HEK293T (cell line): ENCODE data around the gene STT3A.
A peak's percentile ranks its signal among the peaks of the same experiment; 100 is the strongest.

Source experiments
- CTCF ChIA-PET: fragments of 350-600 bp; formaldehyde crosslinking; extraction: SDS; loops from one replicate; lab custom pipeline; 2021; ENCODE audit warnings: antibody characterized with exemption, inconsistent platforms; lab: Yijun Ruan, JAX
- POLR2A ChIA-PET: fragments of 350-600 bp; formaldehyde crosslinking; extraction: SDS; loops from one replicate; lab custom pipeline; 2020; ENCODE audit warnings: antibody characterized with exemption, inconsistent platforms; lab: Yijun Ruan, JAX
- DNase-seq: peaks from one replicate; pipeline ENCODE4 v3.0.0; 2012; ENCODE audit warnings: mixed read lengths; ENCODE audit errors: extremely low spot score
- ARNT ChIP-seq: fragments of 450-650 bp; IDR thresholded peaks from 2 replicates; pipeline ENCODE4 v1.6.1; 2017; ENCODE audit warnings: mild to moderate bottlenecking
- BHLHE40 ChIP-seq: fragments of 450-650 bp; IDR thresholded peaks from 2 replicates; pipeline ENCODE4 v1.6.1; 2016; ENCODE audit warnings: mild to moderate bottlenecking, moderate library complexity, borderline replicate concordance
- CTBP1 ChIP-seq: fragments of 450-650 bp; IDR thresholded peaks from 2 replicates; pipeline ENCODE4 v1.6.1; 2016; ENCODE audit warnings: borderline replicate concordance
- ELF4 ChIP-seq: fragments of 450-650 bp; IDR thresholded peaks from 2 replicates; pipeline ENCODE4 v1.6.1; 2017; ENCODE audit warnings: antibody characterized with exemption
- FOXA1 ChIP-seq: fragments of 450-650 bp; IDR thresholded peaks from 2 replicates; pipeline ENCODE4 v1.6.1; 2016; ENCODE audit warnings: mild to moderate bottlenecking
- FOXK2 ChIP-seq: fragments of 450-650 bp; IDR thresholded peaks from 2 replicates; pipeline ENCODE4 v1.6.1; 2016; ENCODE audit warnings: mild to moderate bottlenecking
- FOXM1 ChIP-seq: fragments of 450-650 bp; IDR thresholded peaks from 2 replicates; pipeline ENCODE4 v1.6.1; 2017; ENCODE audit warnings: mild to moderate bottlenecking, borderline replicate concordance
- HDGF ChIP-seq: fragments of 450-650 bp; IDR thresholded peaks from 2 replicates; pipeline ENCODE4 v1.6.1; 2017; ENCODE audit warnings: antibody characterized with exemption, borderline replicate concordance
- L3MBTL2 ChIP-seq: fragments of 450-650 bp; conservative IDR thresholded peaks from 2 replicates; pipeline ENCODE4 v1.6.1; 2016; ENCODE audit warnings: mild to moderate bottlenecking
- LEF1 ChIP-seq: fragments of 450-650 bp; IDR thresholded peaks from 2 replicates; pipeline ENCODE4 v1.6.1; 2017; ENCODE audit warnings: mild to moderate bottlenecking, borderline replicate concordance
- NFRKB ChIP-seq: fragments of 450-650 bp; IDR thresholded peaks from 2 replicates; pipeline ENCODE4 v1.6.1; 2016; ENCODE audit warnings: mild to moderate bottlenecking, moderate library complexity
- PKNOX1 ChIP-seq: fragments of 450-650 bp; IDR thresholded peaks from 2 replicates; pipeline ENCODE4 v1.6.1; 2016
- SP1 ChIP-seq: fragments of 450-650 bp; IDR thresholded peaks from 2 replicates; pipeline ENCODE4 v1.6.1; 2017
- SUZ12 ChIP-seq: fragments of 450-650 bp; IDR thresholded peaks from 2 replicates; pipeline ENCODE4 v1.6.1; 2016; ENCODE audit warnings: mild to moderate bottlenecking
- TARDBP ChIP-seq: fragments of 450-650 bp; IDR thresholded peaks from 2 replicates; pipeline ENCODE4 v1.6.1; 2016
- ZNF384 ChIP-seq: fragments of 450-650 bp; IDR thresholded peaks from 2 replicates; pipeline ENCODE4 v1.6.1; 2016

The STT3A gene

GRCh38 chr11:125592305-125593113 is at the start of gene STT3A:
STT3A (plus strand) TSS chr11:125592852; CDS start chr11:125595916, 3,064 bp downstream.
- ChIA-PET POLR2A (interaction anchor here (0.6 to 3.9 kb wide), 7 partner anchors 9 to 33 kb away, joined by 3 to 22 read pairs (median 4); partner anchors contain the start of genes CHEK1 and EI24), CTCF (no interaction called here)
- no peak for TF ChIP-seq FOXM1
- TF ChIP-seq L3MBTL2 = peak; percentile 83
- peak; percentile 100 for TF ChIP-seq PKNOX1
- DNase-seq = peak; percentile 95

GRCh38 chr11:125550780-125551179 is 41.9 kb upstream of the STT3A start:
- CTCF ChIA-PET = no interaction called here
- no peak for TF ChIP-seq L3MBTL2
- TF ChIP-seq ELF4 = no peak
- no peak for TF ChIP-seq BHLHE40
- no peak for TF ChIP-seq FOXK2
- TF ChIP-seq FOXA1 = no peak
- no peak for TF ChIP-seq PKNOX1
- TF ChIP-seq HDGF = no peak
- no peak for TF ChIP-seq FOXM1
- TF ChIP-seq SUZ12 = no peak
- no peak for TF ChIP-seq ZNF384
- POLR2A ChIA-PET = no interaction called here
- DNase-seq = no peak

- CTCF ChIA-PET = no interaction called here
- DNase-seq = no peak
- POLR2A ChIA-PET = no interaction called here
- TF ChIP-seq FOXK2 = no peak
- TF ChIP-seq SUZ12 = no peak
- TF ChIP-seq NFRKB = no peak
- no peak for TF ChIP-seq SP1
- no peak for TF ChIP-seq ELF4
- no peak for TF ChIP-seq FOXA1
- TF ChIP-seq CTBP1 = no peak
- no peak for TF ChIP-seq L3MBTL2
- no peak for TF ChIP-seq TARDBP
- TF ChIP-seq BHLHE40 = no peak
- no peak for TF ChIP-seq HDGF
- TF ChIP-seq ARNT = no peak
- TF ChIP-seq ZNF384 = no peak
- TF ChIP-seq LEF1 = no peak
- no peak for TF ChIP-seq PKNOX1
Measured at GRCh38 chr11:125551835-125552342, 40.8 kb upstream of the STT3A start.

GRCh38 chr11:125552927-125553326 is 39.7 kb upstream of the STT3A start:
- POLR2A ChIA-PET = interaction anchor here (1.1 kb wide), 1 partner anchor 17 kb away, joined by 3 read pairs; the partner anchor contains the start of gene EI24
- TF ChIP-seq ZNF384 (no peak), BHLHE40 (no peak), ARNT (no peak), LEF1 (no peak), HDGF (no peak)
- DNase-seq = no peak
- CTCF ChIA-PET = no interaction called here

- no peak for DNase-seq
- TF ChIP-seq FOXA1 = no peak
- ChIA-PET POLR2A (interaction anchor here (1.1 kb wide), 1 partner anchor 16 kb away, joined by 3 read pairs; the partner anchor contains the start of gene EI24), CTCF (no interaction called here)
Measured at GRCh38 chr11:125553357-125553756, 39.3 kb upstream of the STT3A start.

- TF ChIP-seq TARDBP (no peak), FOXM1 (no peak), ARNT (no peak), ZNF384 (no peak), CTBP1 (no peak), SUZ12 (no peak), SP1 (no peak), LEF1 (no peak), HDGF (no peak)
- ChIA-PET POLR2A (interaction anchor here (0.9 kb wide), 1 partner anchor 15 kb away, joined by 4 read pairs; the partner anchor contains the start of gene EI24), CTCF (no interaction called here)
- DNase-seq = no peak
Measured at GRCh38 chr11:125554038-125554437, 38.6 kb upstream of the STT3A start.

- ChIA-PET POLR2A (no interaction called here), CTCF (no interaction called here)
- no peak for DNase-seq
- no peak for TF ChIP-seq HDGF
- TF ChIP-seq ZNF384 = no peak
- TF ChIP-seq PKNOX1 = no peak
- no peak for TF ChIP-seq CTBP1
- no peak for TF ChIP-seq LEF1
- no peak for TF ChIP-seq FOXK2
- no peak for TF ChIP-seq BHLHE40
- no peak for TF ChIP-seq FOXM1
- TF ChIP-seq L3MBTL2 = no peak
- no peak for TF ChIP-seq SP1
- no peak for TF ChIP-seq ELF4
- TF ChIP-seq NFRKB = no peak
- TF ChIP-seq SUZ12 = no peak
- TF ChIP-seq TARDBP = no peak
- TF ChIP-seq ARNT = no peak
- TF ChIP-seq FOXA1 = no peak
Measured at GRCh38 chr11:125559888-125560287, 32.8 kb upstream of the STT3A start.
